Lower lobe of right lung (tissue), 2 donors: Measurements from ENCODE around the gene KCNQ5. TPM values are rescaled to one million over a fixed set of nuclear protein-coding genes. Genes with fewer than 3 reads are reported as not detected.
A peak's percentile ranks its signal among the peaks of the same experiment; 100 is the strongest.

Experiments
- ATAC-seq, 2 donors: fragments of 200-7000 bp; cut with Tn5 transposase; one replicate each; pipeline ENCODE4 v1.9.1; 2020 to 2022; ENCODE audit warnings: mild to moderate bottlenecking in 2 of 2, moderate library complexity in 2 of 2
- DNase-seq: peaks from one replicate; pipeline ENCODE4 v3.0.0-alpha.2; 2020
- H3K27ac ChIP-seq: fragments of 200-600 bp; one replicate; pipeline ENCODE4 v1.8.0; 2022
- H3K27me3 ChIP-seq: fragments of 200-600 bp; one replicate; pipeline ENCODE4 v1.8.0; 2022; ENCODE audit warnings: low read depth
- H3K36me3 ChIP-seq: fragments of 200-600 bp; one replicate; pipeline ENCODE4 v1.8.0; 2022; ENCODE audit warnings: mild to moderate bottlenecking
- H3K4me1 ChIP-seq: fragments of 200-600 bp; one replicate; pipeline ENCODE4 v1.8.0; 2022
- H3K4me3 ChIP-seq: fragments of 200-600 bp; one replicate; pipeline ENCODE4 v1.8.0; 2022; ENCODE audit warnings: mild to moderate bottlenecking
- H3K9me3 ChIP-seq: fragments of 200-600 bp; one replicate; pipeline ENCODE4 v1.8.0; 2022
- CTCF ChIP-seq: fragments of 200-600 bp; IDR thresholded peaks from one replicate; pipeline ENCODE4 v1.8.0; 2022; ENCODE audit warnings: antibody characterized with exemption, mild to moderate bottlenecking
- intact Hi-C: fragments of 100-400 bp; cut with DNase I; formaldehyde crosslinking; loops from one replicate; pipeline ENCODE4 v1.11.0; 2022
- total RNA-seq: library from RNA; stranded (reverse); fragmentation: NEBNext Ultra II Directional; extraction: Animal tissue kit (Norgen Biotek cat#: 25700); gene quantifications from one replicate; pipeline ENCODE4 v1.2.1, GENCODE V29; 2021
- donor health status: DM: no; HTN: yes; CAD: no; lungs with severe emphysema.

KCNQ5 gene
- total RNA-seq, 1 donor from 2014 or later: 0.35 TPM

- no peak for TF ChIP-seq CTCF
- ATAC-seq (no peak), DNase-seq (no peak)
- intact Hi-C loops: no loop called here
- Histone ChIP-seq H3K4me3 (no peak overlapping the region), H3K9me3 (no peaks in the 10 kb centered on the region), H3K36me3 (no peaks in the 10 kb centered on the region), H3K27ac (no peak overlapping the region), H3K27me3 (no peaks in the 10 kb centered on the region), H3K4me1 (no peaks in the 10 kb centered on the region)
Measured at GRCh38 chr6:73116330-73116729, 494.5 kb downstream of the KCNQ5 start.

GRCh38 chr6:73121421-73121993 is 499.6 kb downstream of the KCNQ5 start:
- H3K36me3 ChIP-seq: no peaks in the 10 kb centered on the region
- no peak overlapping the region for H3K27ac ChIP-seq
- no peaks in the 10 kb centered on the region for H3K9me3 ChIP-seq
- DNase-seq (no peak), ATAC-seq (no peak)
- TF ChIP-seq CTCF: no peak
- no peaks in the 10 kb centered on the region for H3K27me3 ChIP-seq
- H3K4me1 ChIP-seq: no peaks in the 10 kb centered on the region
- no peak overlapping the region for H3K4me3 ChIP-seq
- intact Hi-C loops: no loop called here

DNA sequence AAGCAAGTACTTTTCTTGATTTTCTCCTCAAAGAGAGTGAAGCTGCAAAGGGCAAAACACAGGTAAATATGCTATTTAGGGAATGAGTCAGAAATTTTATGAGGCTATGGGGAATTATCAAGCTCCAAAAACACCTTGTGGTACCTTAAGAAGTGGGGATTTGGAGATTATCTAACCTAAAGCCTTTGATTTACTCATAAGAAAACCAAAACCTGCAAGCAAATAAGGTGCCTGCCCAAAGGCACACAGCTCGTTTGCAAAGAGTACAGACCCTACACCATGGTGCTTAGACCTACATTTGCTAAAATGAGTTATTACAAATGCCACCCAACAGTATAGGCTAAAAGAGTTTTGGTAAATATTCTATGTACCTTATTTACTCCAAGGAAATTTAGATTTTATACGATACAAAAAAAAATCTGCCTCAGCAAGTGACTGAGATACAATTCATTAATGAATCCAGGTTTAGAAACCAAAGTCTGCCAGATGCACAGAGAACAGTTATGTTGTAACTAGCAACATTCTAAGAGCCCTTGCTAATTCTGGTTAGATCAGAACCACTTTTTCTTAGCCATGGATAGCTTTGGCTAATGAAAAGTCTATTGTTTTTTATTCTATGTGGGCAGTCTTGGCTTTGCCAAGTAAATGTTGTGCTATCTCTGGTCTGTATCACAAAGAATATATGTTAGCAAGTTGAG is 501.9 kb downstream of the KCNQ5 start:
- Histone ChIP-seq H3K4me3 (no peak overlapping the region), H3K9me3 (no peaks in the 10 kb centered on the region), H3K4me1 (no peaks in the 10 kb centered on the region), H3K27ac (no peak overlapping the region), H3K27me3 (no peaks in the 10 kb centered on the region), H3K36me3 (no peaks in the 10 kb centered on the region)
- TF ChIP-seq CTCF: no peak
- ATAC-seq (no peak), DNase-seq (no peak)
- intact Hi-C loops: no loop called here

GRCh38 chr6:73129653-73130443 is 508.0 kb downstream of the KCNQ5 start:
- H3K9me3 ChIP-seq: no peaks in the 10 kb centered on the region
- peak; percentile 83 for DNase-seq
- H3K27ac ChIP-seq: no peak overlapping the region
- ATAC-seq: peak; percentile 91 to 95
- TF ChIP-seq CTCF: peak; percentile 95
- no peaks in the 10 kb centered on the region for H3K27me3 ChIP-seq
- intact Hi-C loops: loop anchor here (5.0 to 10.0 kb wide), 2 partner anchors 513 to 715 kb away; no protein-coding TSS in a partner anchor
- H3K4me1 ChIP-seq: no peaks in the 10 kb centered on the region
- no peaks in the 10 kb centered on the region for H3K36me3 ChIP-seq
- H3K4me3 ChIP-seq: no peak overlapping the region

DNA sequence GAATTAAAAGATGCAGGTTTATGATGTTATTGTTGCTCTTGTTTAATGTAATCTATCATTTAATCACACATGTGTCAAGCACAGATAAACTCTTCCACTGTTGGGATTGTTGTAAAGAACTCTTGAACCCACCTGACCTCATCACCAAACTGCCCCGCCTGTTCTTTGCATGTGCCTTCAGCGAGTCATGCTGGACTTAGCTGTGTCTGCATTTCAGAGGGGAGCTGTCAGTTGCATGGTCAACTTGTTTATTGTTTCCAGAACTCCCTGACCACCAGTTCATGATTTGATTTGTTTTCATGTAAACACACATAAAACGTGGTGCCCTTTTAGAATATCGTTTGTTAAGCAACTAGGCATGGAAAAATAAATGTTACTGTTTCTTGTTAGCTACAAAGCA is 509.8 kb downstream of the KCNQ5 start:
- Histone ChIP-seq H3K27me3 (no peaks in the 10 kb centered on the region), H3K4me3 (no peak overlapping the region), H3K4me1 (no peaks in the 10 kb centered on the region), H3K9me3 (no peaks in the 10 kb centered on the region), H3K27ac (no peak overlapping the region), H3K36me3 (no peaks in the 10 kb centered on the region)
- intact Hi-C loops: loop anchor here (5.0 to 10.0 kb wide), 2 partner anchors 514 to 717 kb away; no protein-coding TSS in a partner anchor
- DNase-seq (no peak), ATAC-seq (no peak)
- no peak for TF ChIP-seq CTCF
